T-helper 1 cell (primary cell): ENCODE results near the gene EIF1.
A peak's percentile ranks its signal among the peaks of the same experiment; 100 is the strongest.
"Not testable (repeated sequence)": the region's sequence is repeated elsewhere in the genome, so short reads cannot be mapped to it uniquely, and the experiment has no call there.

Source experiments
- DNase-seq, 5 donors: peaks; one replicate each; pipeline ENCODE4 v3.0.0-alpha.2; 2012 to 2020

EIF1 gene

DNA sequence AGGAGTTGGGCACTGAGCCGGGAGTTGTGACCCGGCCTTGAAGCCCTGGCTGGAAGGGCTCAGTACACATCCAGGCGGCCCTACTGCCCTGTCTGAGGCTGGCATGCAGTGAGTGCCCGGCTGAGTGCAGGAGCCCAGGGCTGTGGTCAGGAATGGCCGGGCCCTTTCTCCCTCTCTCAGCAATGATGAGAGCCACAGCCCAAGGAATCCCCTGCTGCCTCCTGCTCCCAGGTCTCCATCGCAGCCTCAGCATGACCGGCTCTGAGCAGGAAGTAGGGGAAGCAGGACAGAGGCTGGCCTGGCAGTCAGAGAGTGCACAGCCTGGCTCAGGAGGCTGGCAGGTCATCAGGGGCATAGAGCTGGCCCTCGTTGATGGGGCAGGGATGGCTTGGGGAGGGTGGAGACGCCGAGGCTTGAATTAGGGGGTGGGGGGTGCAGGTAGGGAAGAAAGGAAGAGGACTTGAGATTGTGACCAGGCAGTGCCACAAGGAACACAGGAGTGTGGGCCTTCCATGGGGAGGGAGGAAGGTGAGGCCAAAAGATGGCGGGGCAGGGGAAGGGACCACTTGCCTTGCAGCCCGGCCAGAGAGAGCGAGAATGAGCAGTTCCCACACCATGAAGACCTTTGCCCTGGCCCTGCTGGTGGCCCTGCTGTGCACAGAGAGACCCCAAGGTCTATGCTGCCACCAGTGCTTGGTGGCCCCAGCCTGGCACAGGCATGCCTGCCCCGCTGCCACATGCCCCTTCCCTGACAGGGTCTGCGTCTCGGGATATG lies 32.2 kb upstream of the EIF1 start:
- no peak for DNase-seq

DNA sequence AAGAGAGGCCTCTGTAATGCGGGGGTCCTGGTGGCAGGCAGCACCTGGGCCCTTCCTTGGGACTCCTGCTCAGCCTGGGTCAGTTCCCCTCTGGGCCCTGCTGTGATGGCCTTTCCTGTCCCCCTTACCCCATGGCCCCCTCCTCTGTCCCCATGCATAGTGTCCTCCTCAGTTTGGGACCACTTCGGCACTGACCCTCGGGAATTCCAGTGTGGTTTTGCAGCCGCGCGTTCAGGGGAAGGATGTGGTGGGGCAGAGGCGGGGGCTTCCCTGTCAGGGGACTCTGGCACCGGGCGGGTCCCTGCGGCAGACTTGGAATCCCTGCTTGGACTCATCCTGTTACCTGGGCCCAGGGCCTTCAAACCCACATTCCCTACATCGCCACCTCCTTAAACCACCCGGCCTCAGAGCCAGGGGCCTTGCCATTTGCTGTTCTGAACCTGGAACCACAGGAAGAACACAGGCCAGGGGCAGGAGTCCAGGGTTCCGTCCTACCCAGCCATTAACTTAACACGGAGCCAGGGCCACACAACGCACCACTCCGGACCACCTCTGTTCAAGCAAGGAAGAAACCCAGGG lies 31.4 kb upstream of the EIF1 start:
- DNase-seq: no peak

DNA sequence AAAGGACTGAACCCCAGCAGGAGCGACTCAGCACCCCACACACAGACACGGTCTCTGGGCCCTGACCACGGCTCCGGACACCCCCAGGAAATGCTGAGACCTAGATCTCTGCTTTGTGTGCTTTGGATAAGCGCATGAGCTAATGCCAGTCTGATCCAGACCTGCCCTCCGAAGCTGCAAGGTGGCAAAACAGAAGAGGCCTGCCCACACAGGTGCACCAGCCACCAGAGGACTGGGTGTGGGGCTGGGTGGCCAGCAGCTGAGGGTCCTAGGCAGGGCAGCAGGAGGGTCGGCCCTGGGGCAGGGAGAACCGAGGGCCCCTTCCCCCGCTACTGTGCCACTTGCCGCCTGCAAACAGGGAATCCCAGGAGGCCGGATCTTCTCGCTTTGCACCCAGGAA lies 30.7 kb upstream of the EIF1 start:
- no peak for DNase-seq

DNA sequence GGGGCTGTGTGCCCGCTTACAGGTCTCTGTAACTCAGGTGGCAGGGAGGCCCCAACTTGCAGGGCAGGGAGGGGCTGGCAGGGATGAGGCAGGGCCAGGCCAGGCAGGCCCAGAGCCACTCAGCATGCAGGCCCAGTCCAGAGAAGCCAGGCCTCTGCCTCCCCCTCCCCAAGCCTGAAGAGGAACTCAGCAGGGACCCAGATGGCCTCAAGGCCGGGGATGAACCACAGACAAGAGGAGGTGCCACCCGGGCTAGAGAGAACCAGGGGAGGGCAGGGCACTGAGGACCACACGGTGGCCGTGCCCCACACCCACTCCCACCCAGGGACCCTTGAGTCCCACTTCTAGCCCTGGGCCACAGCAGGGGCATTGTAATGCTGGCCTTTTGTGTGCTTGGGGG lies 29.8 kb upstream of the EIF1 start:
- no peak for DNase-seq

DNA sequence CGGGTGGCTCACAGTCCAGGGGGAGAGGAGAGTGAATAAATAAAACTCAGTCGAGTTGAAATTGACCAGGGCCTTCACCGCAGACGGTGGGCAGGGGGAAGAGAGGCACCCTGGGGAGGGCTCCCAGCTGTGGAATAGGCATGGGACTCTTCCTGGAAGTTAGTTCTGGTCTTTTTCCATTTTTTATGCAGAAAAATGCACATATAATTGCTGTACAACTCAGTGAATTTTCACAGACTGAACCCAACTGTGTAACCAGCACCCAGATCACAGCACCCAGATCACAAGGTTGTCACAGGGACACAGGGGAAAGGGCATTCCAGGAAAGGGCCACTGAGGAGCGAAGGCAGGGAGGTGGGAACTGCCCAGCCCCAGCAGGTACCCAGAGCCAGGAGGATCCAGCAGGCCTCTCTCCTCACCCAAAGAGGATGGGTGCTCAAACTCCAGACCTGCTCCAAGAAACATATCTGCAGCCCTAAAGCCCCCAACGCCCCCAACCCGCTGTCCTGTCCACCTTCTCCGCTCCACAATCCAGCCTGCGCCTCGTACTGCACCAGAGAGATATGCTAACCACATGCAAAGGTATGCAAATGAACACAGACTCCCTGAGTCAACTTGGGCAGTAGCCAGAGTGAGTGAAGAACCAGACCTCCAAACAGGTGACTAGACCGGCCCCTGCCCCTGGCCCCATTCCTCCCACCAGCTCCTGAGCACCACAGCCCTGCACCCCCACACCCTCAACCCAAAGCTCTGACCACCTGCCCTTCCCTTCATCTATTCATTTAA lies 29.1 kb upstream of the EIF1 start:
- no peak for DNase-seq

DNA sequence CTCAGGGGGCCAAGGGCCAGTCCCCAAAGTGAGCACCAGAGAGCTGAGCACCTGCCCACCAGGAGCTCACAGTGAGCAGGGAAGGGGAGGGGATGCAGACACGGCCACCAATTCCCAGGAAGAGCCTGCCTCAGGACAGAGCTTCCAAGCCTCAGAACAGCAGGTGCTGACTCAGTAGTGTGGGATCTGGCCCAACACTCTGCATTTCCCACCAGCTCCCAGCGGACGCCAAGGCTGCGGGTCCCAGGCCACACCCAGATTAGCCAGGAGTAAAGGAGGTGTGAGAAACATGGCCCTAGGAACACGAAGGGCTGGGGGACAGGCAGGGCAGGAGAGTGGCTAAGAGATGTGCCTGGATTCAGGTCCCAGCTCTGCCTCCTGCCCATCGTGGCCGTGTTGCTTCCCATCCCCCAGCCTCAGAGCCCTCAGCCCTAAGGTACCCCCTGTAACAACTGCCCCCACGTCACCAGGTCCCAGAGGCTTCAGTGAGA lies 28.4 kb upstream of the EIF1 start:
- no peak for DNase-seq

DNA sequence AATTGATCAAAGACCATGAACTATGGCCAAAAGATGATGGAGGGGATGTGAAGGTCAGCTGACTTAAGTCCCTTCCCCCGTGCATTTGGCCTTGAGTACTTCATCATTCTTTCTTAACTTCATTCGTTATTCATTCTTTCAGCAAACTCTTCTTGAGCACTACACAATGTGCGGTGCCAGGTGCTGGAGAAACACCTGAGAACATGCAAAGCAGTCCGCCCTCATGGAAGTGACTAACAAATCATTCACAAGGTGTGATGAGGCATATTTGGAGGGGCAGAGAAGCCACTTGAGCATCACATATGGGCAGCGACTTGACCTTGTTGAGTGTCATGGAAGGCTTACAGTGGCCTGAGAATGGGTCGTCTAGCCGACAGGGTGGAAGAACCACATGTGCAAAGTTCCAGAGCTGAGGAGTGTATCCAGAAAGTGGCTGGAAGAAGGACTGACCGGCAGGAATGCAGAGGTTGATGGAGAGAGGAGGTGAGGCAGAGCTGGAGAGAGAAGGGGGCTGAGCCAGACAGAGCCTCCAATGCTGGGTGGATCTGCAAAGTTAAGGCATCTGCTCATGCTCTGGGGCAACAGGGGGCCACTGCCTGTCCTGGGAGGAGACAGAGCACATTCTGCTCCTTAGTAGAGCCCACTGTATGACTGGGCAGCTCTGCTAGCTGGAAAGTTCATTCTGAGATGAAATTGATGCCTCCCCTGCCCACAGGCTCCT lies 25.1 kb upstream of the EIF1 start:
- DNase-seq: no peak

DNA sequence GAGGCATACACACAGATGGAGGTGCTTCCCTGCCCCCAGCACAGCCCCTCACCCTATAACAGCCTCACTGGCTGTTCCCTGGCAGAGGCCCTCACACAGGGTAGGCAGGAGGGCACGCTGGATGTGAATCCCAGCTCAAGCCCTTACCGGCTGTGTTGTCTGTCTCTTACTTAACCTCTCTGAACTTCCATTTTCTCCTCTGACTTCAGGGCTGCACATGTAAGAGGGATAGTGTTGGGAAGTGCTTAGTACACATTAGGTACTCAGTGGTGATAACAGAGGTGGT lies 24.6 kb upstream of the EIF1 start:
- DNase-seq: no peak

DNA sequence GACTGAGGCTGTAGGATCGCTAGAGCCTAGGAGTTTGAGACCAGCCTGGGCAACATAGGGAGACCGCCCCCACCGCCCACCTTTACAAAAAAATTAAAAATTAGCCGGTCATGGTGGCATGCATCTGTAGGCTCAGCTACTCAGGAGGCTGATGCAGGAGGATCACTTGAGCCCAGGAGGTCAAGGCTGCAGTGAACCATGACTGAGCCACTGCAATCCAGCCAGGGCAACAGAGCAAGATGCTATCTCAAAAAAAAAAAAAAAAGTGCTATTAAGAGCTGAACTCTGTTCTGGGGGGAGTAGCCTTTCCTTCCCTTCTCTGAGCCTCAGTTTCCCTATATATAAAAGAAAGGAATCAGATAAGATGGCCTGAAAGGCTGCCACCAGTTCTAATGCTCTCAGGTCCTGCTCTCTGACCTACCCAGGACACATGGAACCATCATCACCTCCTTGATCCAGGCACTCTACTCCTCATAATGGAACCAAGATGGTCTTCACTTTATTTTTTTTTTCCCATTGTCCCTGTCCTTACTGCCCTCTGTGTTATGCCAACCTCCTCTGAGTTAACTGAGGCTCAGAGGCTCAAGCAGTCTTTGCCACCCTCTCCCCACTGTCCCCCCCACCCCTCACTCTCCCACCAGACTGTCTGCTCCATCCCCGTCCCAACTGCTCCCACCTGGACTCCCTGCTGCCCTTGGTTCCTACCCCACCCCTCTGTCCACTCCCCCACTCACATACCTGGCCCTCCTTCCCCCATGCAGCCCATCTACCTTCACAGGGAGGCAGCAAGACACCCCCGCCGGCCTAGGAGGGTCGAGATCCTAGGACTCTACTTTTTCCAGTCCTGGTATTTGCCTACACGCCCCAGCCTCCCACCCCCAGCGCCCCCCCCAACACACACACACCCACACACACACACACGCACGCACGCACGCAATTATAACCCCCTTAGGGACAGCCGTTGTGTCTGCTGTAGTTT lies 23.8 kb upstream of the EIF1 start:
- no peak for DNase-seq

DNA sequence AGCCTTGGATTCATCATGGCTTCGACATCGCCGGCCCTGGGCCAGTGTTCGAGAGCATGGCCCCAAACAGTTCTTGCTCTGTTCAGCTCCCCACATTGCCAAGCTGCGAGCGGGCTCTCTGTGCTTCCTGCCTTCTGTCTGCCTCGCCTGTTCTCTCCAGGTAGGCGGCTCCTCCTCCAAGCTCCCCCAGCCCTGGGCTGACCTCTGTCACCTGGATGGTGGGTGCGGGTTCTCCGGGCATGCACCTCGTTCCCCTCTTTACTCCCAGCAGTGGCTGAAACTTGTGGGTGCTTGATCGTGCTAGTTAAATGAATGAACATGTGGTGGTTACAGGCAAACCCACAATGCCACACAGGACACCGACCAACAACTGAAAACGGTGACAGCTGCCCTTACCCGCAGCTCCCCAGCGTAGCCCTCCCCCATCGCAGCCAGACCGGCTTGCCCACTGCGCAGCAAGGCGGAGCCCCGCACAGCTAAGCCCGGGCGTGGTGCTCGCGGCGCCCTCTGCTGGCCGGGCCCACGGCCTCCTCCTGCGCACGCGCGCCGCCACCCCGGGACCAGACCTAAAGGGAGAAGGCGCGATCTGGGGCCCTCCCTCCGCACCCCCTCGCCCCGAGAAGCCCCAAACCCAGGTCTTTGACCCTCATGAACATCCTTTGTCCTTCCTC lies 23.0 kb upstream of the EIF1 start:
- DNase-seq: peak; percentile 75 to 88 (median 84)

DNA sequence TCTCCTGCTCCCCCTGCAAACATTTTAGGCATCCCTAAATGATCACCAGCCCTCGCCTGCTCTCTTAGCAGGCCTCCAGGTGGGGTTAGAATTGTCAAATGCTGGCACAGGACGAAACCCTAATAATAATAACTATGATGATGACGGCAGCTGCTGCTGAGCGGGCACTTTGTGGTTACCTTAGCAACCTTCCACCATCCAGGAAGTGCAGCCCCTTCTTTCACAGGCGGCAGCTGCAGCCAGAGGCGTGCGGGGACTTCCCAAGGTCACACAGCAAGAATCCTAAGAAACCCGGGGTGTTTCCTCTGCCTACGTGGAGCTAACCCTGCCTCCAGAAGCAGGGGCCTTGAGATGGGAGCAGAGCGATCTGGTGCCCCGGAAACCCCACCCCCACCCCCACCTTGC lies 22.4 kb upstream of the EIF1 start:
- DNase-seq: peak; percentile 72 to 77 (median 74)

DNA sequence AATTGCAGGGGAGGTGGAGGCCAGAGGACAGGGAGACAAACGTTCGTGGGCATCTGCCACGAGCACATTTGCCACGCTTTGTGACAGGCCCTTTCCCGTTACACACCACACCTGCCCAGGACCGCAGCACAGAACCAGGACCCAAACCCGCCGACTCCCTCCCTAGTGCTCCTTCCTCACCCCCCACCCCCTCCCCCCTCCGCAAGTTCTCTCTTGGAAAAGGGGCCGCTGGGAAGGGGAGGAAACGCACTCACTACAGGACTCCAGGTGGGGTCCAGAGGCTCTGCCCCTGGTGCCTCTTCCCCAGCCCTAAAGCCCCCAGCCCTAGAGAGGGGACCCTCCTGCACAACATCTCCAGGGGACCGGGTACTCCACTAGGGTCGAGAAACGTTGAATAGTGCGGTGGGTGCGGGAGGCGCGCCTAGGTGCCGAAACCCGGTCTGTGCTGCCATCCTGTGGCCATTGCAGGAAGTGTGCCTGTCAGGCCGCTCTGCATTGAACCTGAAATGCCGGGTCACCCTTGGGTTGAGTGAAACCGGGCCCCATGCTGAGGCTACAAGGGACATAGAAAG lies 21.9 kb upstream of the EIF1 start:
- DNase-seq: peak; percentile 65 to 86 (median 79)

DNA sequence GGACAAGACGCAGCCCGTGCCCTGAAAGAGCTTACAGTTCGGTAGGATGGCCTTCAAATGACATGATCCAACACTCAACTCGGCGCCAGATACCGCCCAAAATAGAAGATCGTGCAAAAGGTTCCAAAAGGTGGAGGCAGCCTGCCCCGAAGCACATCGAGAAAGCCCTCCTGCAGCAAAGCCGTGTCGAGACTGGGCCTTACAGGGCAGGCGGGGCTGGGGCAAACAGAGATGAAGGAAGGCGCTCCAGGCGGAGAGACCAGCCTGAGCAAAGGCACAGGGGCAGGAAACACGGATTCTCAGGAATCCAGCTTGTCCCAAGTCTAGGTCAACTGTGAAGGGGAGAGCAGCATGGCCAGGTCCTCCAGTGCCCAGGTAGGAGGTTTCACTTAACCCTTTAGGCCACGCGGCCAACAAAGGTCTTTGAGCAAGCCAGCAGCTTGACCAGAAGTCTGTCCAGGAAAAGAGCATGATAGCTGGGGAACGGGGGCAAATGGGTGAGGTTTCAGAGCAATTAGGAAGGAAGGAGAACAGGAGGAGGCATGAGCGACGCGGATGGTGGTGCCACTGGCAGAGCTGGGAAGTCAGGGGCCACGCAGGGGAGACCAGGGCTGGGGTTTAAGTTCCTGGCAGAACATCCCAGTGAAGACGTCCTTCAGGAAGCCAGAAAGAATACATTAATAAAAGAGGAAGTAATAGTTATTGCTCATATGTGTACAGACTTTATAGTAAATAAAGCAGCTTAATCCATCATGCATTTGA lies 21.2 kb upstream of the EIF1 start:
- DNase-seq: no peak

DNA sequence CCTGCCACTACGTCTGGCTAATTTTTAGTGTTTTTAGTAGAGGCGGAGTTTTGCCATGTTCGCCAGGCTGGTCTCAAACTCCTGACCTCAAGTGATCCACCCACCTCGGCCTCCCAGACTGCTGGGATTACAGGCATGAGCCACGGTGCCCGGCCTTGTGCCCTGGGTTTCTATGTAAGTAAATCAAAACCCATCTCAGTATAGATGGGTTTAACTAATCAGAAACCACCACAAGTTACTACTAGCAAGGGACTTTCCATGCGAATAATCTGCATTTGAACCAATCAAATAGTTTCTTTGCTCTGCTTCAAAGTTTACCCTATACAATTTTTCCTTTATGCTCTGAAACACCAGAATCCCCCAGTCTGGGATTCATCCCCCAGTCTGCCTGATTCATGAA lies 16.5 kb upstream of the EIF1 start:
- no peak for DNase-seq

DNA sequence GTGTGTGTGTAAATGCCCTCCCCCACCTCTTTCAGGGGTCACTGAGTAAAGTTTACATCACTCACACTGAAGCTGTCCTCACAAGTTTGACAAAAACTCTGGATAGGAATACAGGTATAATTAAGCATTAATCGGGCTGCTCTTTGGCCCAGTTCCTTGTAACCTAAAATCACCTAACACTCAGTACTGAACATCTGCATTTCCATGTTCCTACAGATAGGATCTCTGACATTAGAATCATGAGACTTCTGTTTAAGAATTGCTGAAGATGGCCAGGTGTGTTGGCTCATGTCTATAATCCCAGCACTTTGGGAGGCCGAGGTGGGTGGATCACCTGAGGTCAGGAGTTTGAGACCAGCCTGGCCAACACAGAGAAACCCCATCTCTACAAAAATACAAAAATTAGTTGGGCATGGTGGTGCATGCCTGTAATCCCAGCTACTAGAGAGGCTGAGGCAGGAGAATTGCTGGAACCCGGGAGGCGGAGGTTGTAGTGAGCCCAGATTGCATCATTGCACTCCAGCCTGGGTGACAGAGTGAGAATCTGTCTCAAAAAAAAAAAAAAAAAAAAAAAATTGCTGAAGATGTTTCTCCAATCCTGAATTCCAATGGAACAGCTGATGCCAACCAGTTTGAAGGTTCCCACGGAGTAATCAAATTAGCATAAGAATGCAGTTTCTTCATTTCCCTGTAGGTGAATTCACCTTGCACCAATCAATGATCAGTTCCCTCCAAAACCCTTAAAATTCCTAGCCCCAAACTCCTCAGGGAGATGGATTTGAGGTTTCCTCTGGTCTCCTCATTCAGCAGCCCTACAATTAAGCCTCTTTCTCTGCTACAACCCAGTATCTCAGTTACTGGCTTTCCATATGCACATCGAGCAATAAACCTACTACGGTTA lies 13.3 kb upstream of the EIF1 start:
- DNase-seq: not testable (repeated sequence)

DNA sequence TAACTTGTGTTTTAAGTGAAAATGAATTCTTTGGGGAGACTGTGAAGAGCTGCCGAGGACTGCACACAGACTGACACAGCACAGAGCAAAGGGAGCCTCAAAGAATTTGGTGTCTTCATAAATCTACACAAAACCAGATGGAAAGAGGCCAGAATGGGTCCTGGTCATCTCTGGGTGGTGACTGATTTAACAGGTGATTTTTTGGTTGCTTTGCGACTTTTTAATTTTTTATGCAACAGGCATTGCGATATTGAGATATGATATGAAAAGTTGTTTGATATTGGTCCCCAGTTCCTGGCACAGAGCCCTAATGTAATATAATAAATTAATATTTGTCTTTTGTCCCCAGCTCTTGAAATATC lies 12.6 kb upstream of the EIF1 start:
- no peak for DNase-seq

DNA sequence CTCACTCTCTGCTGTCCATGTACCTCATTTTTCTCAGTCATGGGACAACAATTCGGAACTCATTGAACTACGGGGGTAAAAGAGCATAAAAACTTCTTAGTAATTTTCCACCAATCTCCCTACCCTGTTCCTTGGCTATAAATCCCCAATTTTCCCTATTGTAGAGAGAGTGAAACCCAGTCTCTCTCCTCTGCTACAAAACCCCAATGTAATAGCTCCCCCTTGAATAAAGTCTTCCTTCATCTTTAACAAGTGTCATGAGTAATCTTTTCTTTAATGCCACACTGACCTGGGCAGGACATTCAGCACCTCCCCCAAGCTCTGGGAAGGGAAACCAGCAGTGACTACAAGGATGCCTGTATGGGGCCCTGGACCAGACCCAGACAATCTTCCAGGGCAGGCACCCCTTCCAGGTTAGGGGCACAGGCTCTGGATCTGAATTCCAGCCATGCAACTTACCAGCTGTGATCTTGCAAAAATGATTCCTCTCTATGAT lies 10.2 kb upstream of the EIF1 start:
- no peak for DNase-seq

DNA sequence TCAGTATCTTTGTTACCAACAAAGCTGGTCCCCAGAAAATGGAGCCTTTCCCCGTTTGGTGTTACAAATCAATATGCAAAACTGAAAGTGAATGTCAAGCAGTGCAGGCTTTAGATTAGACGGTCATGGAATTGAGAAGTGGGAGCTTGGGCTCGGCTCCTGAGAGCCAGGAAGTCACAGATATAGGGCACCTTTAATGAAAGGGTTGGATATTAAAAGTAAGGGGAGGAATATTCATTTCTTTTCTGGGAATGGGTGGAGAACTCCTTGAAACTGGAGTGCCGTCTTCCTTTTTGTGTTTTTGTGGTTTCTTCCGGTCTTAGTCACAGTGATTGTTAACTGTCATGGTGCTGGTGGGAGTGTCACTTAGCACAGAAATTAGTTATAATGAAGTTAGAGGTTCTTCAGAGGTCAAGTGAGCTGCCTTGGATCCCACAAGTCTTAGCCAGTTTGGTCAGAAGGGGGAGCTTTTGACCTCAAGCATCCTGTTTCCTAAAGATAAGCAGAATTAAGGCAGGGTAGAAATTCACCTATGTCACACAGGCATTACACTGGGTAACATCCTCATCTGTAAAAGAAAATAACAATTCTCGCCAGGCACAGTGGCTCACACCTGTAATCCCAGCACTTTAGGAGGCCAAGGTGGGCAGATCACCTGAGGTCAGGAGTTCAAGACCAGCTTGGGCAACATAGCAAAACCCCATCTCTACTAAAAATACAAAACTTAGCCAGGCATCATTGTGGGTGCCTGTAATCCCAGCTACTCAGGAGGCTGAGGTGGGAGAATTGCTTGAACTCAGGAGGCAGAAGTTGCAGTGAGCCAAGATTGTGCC lies 9.6 kb upstream of the EIF1 start:
- DNase-seq: peak in 4 of 5 donors; percentile 41 to 96 (median 50)
